HG03064 (cell line): ENCODE measurements around the gene HOXD11.

Experiments used
- ATAC-seq: cut with Tn5 transposase; IDR thresholded peaks from one replicate; pipeline ENCODE4 v1.9.1; 2021; ENCODE audit warnings: low read depth; ENCODE audit not compliant: unreplicated experiment

HOXD11 gene

GRCh38 chr2:176092270-176093144, 14.6 kb upstream of the HOXD11 start, which contains the start of gene HOXD13:
Gene HOXD13 (plus strand): TSS chr2:176092721. CDS start chr2:176092891, 170 bp downstream.
- ATAC-seq: no peak

GRCh38 chr2:176093145-176093897, 13.8 kb upstream of the HOXD11 start:
- no peak for ATAC-seq

DNA sequence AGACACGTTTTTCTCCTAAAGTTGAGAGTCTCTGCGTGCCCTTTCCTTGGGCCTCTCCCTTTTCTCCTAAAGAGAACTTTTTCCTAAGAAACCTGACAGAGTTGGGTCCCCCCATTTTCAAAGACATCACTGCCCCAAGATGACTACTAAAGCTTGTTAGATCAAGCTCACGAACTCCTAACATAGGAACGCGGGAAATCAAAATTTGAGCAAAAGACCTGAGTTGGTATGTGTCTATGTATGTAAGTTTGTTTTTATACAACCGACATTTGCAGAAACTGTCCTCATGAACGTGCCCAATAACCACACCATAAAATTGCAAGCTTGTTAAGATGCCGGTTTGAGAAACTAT, 13.2 kb upstream of the HOXD11 start:
- no peak for ATAC-seq

DNA sequence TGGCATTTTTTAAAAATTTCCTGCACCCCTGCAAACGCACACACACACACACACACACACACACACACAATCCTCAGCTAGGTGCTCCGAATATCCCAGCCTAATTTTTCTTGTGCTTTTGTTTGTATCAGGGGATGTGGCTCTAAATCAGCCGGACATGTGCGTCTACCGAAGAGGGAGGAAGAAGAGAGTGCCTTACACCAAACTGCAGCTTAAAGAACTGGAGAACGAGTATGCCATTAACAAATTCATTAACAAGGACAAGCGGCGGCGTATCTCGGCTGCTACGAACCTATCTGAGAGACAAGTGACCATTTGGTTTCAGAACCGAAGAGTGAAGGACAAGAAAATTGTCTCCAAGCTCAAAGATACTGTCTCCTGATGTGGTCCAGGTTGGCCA, 12.7 kb upstream of the HOXD11 start:
- ATAC-seq: no peak

DNA sequence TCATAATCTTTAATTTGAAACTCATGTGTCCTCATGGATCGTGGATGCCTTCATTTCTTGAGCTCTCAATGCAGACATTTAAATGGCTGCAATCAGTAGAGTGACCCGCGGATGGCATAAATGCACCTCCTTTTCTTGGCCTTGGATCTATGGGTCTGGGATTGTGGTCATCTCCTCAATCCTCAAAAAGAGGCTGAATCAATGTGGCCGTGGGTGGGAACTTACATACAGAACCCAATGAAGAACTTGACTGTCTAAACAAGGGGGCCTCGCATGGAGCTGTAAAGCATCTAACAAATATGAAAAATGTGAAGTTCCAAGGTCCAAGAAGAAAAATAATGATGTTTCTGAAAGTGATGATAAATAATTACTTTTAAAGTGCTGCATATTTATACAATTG, 11.7 kb upstream of the HOXD11 start:
- no peak for ATAC-seq

- no peak for ATAC-seq
These were observed 10.7 kb upstream of the HOXD11 start for GRCh38 chr2:176096243-176096985.

DNA sequence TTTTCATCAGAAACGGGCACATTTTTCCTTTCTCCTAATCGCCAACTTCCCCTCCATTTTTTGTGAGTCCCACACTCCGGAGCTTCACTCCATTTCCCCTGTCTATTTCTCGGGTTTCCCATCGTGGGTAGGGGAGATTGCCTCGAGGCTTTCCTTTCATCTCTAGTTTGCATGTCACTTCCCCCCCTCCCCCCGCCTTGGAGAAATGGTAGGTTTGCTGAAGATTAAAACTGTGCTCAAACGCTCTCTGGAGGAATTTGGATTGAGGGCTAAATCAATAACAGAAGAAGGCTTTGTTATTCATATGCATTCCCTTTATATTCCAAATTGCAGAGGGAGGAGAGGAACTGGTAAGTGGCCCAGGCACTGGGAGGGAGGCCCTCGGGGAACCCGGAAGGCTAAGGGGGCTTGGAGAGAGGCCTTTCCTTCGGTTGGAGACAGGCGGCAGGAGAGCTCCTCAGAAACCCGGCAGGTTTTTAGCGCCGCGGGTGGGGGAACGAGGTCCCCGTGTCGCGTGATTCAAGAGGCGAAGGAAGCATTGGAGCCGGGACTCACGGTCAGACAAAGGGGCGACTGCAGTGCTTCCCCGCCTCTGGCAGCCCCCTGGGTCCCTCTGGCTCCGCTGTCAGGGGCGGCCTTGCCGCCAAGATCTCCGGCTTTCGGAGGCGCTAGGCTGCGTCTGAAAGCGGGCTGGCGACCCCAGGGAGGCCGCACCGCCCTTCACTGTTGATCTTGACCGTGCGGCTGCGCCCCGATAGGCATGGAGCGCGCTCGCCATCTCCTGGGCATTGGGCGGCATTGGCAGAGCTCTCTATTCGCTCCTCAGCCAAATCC, 9.9 kb upstream of the HOXD11 start:
- peak; percentile 69 for ATAC-seq

DNA sequence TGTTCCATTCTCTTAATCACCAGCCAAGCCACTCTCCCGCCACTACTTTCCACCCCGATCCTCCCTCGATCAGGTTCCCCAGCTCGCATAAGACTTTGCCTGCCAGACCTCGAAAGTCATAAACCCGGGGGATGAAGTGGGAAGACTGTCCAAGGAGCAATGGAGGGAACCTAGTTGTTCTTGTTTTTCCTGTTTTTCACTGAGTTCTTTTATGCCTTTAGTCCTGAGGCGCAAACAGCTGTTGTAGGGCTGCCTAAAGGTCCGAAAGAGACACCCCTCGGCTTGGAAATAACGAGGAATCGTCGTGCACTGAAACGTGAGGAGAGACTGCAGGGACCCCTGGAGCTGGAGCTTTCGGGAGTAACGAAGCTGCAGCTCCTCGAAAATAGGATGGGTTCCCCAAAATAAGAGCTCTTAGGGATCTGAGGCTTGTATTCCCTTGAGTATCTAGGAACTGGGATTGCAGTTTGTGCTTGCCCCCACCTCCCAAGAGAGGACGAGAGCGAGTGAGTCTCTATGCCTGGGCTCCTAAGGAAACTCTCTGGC, 9.2 kb upstream of the HOXD11 start:
- no peak for ATAC-seq

GRCh38 chr2:176098366-176099158, 8.5 kb upstream of the HOXD11 start:
- no peak for ATAC-seq

DNA sequence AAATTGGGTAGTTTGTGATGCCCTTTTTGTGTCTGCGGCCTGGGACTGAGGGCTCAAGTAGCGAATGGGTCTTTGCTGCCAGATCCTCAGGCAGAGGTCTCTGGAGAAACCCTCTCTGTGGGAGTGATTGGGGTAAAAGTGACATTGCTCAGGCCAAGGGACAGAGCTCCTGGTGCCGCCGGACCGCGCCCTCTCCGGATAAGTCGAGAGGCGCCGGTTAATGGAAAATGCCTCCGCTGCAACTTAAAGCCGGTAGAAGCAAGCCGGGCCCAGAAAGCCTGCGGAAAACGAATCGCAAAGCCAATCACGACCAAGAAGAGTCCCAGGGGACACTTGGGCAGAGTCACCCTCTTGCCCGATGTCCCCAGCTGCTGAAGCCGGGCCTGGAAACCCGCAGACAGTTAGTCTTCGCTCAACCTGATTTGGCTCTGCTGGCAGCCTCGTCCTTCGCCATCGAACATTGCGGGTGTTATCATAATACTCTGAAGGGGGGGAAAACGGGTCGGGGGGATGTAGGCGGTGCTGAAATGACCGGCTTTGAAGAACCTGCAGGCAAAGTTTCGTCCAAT, 7.8 kb upstream of the HOXD11 start:
- ATAC-seq: no peak

DNA sequence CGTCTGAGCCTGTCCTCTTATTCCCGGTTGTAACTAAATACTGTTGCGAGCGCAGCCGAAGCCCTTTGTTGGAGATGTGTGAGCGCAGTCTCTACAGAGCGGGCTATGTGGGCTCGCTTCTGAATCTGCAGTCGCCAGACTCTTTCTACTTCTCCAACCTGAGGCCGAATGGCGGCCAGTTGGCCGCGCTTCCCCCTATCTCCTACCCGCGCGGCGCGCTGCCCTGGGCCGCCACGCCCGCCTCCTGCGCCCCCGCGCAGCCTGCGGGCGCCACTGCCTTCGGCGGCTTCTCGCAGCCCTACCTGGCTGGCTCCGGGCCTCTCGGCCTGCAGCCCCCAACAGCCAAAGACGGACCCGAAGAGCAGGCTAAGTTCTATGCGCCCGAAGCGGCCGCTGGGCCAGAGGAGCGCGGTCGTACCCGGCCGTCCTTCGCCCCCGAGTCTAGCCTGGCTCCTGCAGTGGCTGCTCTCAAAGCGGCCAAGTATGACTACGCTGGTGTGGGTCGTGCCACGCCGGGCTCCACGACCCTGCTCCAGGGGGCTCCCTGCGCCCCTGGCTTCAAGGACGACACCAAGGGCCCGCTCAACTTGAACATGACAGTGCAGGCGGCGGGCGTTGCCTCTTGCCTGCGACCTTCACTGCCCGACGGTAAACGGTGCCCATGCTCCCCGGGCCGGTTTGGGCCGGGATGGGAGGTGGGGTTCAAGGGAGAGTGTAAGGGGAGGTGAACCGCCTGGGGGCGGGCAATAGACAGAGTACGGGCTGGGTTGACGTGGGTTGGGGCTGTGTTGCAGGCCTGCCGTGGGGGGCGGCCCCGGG, 7.1 kb upstream of the HOXD11 start, which contains the start of gene HOXD12:
Gene HOXD12, plus strand, starts transcription at position 68 of the 819 bp plus-strand sequence. Its CDS starts 7 bp downstream, at position 75.
- no peak for ATAC-seq

GRCh38 chr2:176100547-176101140, 6.4 kb upstream of the HOXD11 start:
- ATAC-seq: no peak

DNA sequence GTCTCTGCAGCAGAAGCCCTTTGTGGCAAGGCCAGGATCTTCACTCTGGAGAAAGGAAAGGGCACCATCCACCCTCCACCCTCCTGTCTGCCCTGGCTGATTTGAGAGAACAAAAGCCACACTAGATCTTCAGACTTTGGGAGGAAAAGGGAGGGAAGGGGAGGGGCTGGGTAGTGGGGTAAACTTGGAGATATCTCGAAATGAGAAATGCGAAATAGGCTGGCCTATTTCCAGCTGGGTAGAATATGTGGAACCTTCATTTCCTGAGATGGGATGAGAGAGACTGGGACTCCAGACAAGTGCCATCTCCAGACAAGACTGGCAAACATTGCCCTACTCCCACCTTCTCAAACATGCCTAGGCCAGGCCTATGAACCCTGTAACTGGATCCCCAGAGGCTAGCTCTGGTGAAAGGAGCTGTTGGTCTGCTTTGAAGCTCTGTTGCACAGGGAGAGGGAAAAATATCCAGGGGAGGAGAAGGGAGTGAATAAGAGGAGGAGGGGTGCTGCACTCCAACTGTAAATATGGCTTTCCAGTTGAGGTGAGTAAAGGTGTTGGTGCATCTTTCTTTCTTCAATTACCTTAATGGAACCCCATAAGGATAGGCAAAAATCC, 5.8 kb upstream of the HOXD11 start:
- ATAC-seq: no peak

DNA sequence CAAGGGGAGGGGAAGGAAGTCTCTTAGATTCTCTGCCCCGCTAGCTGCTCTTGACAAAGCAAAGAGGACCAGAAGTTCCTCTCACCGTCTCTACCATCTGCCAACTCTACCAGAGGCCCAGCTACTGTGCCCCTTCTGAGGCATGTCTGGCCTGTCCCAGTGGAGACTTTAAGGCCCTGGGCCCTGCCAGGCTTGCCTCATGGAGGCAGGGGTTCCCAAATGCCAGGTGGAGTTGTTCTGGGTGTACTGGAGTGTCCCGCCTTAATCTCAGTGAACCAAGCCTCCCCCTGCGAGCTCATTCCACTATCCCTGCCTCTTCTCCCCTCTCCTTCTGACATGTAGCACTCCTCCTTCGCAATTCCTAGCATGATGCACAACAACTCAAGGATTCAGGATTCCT, 5.2 kb upstream of the HOXD11 start:
- ATAC-seq: no peak

GRCh38 chr2:176102309-176102866, 4.7 kb upstream of the HOXD11 start:
- ATAC-seq: no peak

GRCh38 chr2:176103194-176103593, 3.9 kb upstream of the HOXD11 start:
- ATAC-seq: no peak
